Common myeloid progenitor, CD34-positive (primary cell): ENCODE results near the gene ARRB1.

Experiments used
- CTCF ChIA-PET: fragments of 350-600 bp; sonication (Branson Sonifier 250); formaldehyde crosslinking; loops from one replicate; lab custom pipeline; 2021; ENCODE audit warnings: antibody characterized with exemption; lab: Charles Lee
- POLR2A ChIA-PET: fragments of 350-600 bp; sonication (Branson Sonifier 250); formaldehyde crosslinking; loops from one replicate; lab custom pipeline; 2021; ENCODE audit warnings: antibody characterized with exemption; lab: Charles Lee
- DNase-seq, 3 donors: peaks; one replicate each; pipeline versions ENCODE4 v3.0.0 to v3.0.0-alpha.2; 2013
- H3K27ac ChIP-seq, 2 experiments: 1 replicate in 1 of 2; 2 replicates in 1 of 2; pipeline ENCODE4 v1.7.0; 2013; ENCODE audit warnings: inconsistent platforms in 2 of 2, low read length in 2 of 2, mild to moderate bottlenecking in 2 of 2, low read depth in 1 of 2, moderate library complexity in 1 of 2; ENCODE audit not compliant: severe bottlenecking in 2 of 2, insufficient read depth in 1 of 2, poor library complexity in 1 of 2
- H3K27me3 ChIP-seq, 5 experiments: replicated peaks in 2 of 5; 1 replicate in 3 of 5; 2 replicates in 2 of 5; pipeline versions ENCODE4 v1.6.1 to v1.7.0; 2013; ENCODE audit warnings: low read length in 4 of 5, mild to moderate bottlenecking in 2 of 5, moderate library complexity in 2 of 5, inconsistent platforms in 1 of 5; ENCODE audit not compliant: insufficient read depth in 5 of 5, control insufficient read depth in 4 of 5
- H3K36me3 ChIP-seq, 4 experiments: 1 replicate in 2 of 4; 2 replicates in 2 of 4; pipeline versions ENCODE4 v1.6.1 to v1.7.0; 2013; ENCODE audit warnings: low read length in 3 of 4, control low read depth in 1 of 4, mild to moderate bottlenecking in 1 of 4; ENCODE audit not compliant: control insufficient read depth in 4 of 4, insufficient read depth in 4 of 4
- H3K4me1 ChIP-seq, 4 experiments: 1 replicate in 3 of 4; 2 replicates in 1 of 4; pipeline versions ENCODE4 v1.6.1 to v1.7.1; 2013; ENCODE audit warnings: low read length in 3 of 4, mild to moderate bottlenecking in 3 of 4, control low read depth in 1 of 4, inconsistent platforms in 1 of 4, moderate library complexity in 1 of 4; ENCODE audit not compliant: control insufficient read depth in 4 of 4, insufficient read depth in 4 of 4; ENCODE audit errors: control extremely low read depth in 1 of 4
- H3K4me3 ChIP-seq, 7 experiments: 1 replicate in 4 of 7; 2 replicates in 3 of 7; pipeline versions ENCODE4 v1.5.1 to v1.7.0; 2013; ENCODE audit warnings: mild to moderate bottlenecking in 7 of 7, low read length in 6 of 7, moderate library complexity in 6 of 7, inconsistent platforms in 2 of 7, low read depth in 2 of 7, control low read depth in 1 of 7; ENCODE audit not compliant: insufficient read depth in 4 of 7, control insufficient read depth in 1 of 7; ENCODE audit errors: extremely low read depth in 1 of 7
- H3K9me3 ChIP-seq, 5 experiments: 1 replicate in 4 of 5; 2 replicates in 1 of 5; pipeline versions ENCODE4 v1.6.1 to v1.7.1; 2013; ENCODE audit warnings: low read length in 4 of 5, mild to moderate bottlenecking in 2 of 5, inconsistent platforms in 1 of 5, low read depth in 1 of 5, moderate library complexity in 1 of 5; ENCODE audit not compliant: control insufficient read depth in 4 of 5, insufficient read depth in 2 of 5; ENCODE audit errors: control extremely low read depth in 1 of 5
- WGBS: methylation state at CpG from one replicate; pipeline ENCODE4 v1.1.5; 2013; ENCODE audit not compliant: insufficient coverage; 5-methylcytosine and 5-hydroxymethylcytosine counted together

ARRB1 gene

GRCh38 chr11:75389276-75389605 lies 37.8 kb upstream of the ARRB1 start:
- no peak overlapping the region for H3K4me3 ChIP-seq
- CTCF ChIA-PET, result interaction anchor here (0.8 to 20.1 kb wide), 21 partner anchors 8 to 154 kb away, joined by 3 to 455 read pairs (median 5); partner anchors contain the start of gene ARRB1
- H3K27ac ChIP-seq, result no peak overlapping the region
- POLR2A ChIA-PET, result no interaction called here
- DNase-seq, result no peak
- H3K4me1 ChIP-seq, result peaks cover 0 to 12% (median 11%) of the 10 kb centered on the region in 4 experiments
- WGBS, result 94% methylated on average over 7 of the region's 11 CpGs
- no peaks in the 10 kb centered on the region for H3K36me3 ChIP-seq
- H3K9me3 ChIP-seq, result no peaks in the 10 kb centered on the region
- no peaks in the 10 kb centered on the region for H3K27me3 ChIP-seq

DNA sequence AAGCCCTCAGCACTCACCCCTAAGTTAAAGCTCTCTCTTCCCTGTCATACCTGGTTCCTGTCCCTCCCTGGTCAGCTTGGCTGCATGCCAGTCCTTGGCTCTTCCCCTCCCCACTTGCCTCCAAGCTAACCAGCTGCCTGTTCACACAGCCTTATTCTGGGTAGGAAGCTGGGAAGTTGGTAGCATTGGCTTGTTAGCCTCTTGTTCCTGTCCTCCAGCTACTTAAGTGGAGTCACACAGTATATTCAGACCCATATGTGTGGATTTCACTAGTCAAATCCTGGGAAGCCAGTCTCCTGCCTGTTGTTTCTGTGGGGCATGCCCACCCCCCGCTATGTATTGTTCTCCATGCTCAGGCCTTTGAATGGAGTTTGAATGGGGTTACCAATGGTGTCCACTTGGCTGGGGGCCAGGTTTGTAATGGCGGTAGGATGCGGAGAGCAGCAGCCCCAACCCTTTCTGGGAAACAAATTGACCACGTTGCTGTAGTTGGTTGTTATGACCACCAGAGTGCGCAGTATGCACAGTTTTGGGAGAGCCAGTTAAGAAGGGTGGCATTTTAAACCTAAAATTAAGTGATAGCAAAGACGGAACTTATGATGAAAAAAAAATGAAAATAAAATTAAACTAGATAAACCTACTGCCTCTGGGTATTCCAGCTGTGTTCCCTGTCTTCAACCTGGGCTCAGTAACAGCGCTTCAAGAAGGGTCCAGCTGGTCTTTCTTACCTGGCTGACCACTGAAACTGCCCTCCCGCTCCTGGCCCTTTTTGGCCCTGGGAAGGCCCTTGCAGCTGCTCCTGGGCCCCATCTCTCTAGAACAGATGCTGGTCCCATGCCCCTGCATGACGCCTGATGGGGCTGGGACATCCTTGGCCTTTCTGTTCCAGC lies 37.2 kb upstream of the ARRB1 start:
- no peaks in the 10 kb centered on the region for H3K36me3 ChIP-seq
- H3K27me3 ChIP-seq, result no peaks in the 10 kb centered on the region
- H3K27ac ChIP-seq, result no peak overlapping the region
- H3K9me3 ChIP-seq, result no peaks in the 10 kb centered on the region
- DNase-seq, result peak; percentile 81 to 93 (median 89)
- 45% methylated on average over 6 of the region's 9 CpGs for WGBS
- POLR2A ChIA-PET, result no interaction called here
- CTCF ChIA-PET, result interaction anchor here (0.6 to 20.1 kb wide), 29 partner anchors 9 to 186 kb away, joined by 3 to 455 read pairs (median 5); partner anchors contain the start of gene ARRB1
- peak overlapping the region in 1 of 7 experiments; percentile 52 for H3K4me3 ChIP-seq
- H3K4me1 ChIP-seq, result peaks cover under 1 to 18% (median 17%) of the 10 kb centered on the region in 4 experiments

GRCh38 chr11:75387736-75388294 lies 36.4 kb upstream of the ARRB1 start:
- Histone ChIP-seq H3K27ac (no peak overlapping the region), H3K4me3 (no peak overlapping the region), H3K4me1 (peaks cover 5 to 25% (median 24%) of the 10 kb centered on the region in 4 experiments), H3K36me3 (no peaks in the 10 kb centered on the region), H3K9me3 (no peaks in the 10 kb centered on the region), H3K27me3 (no peaks in the 10 kb centered on the region)
- DNase-seq, result no peak
- ChIA-PET CTCF (interaction anchor here (0.6 to 20.1 kb wide), 26 partner anchors 10 to 187 kb away, joined by 3 to 455 read pairs (median 6); partner anchors contain the start of gene ARRB1), POLR2A (no interaction called here)
- no CpG with 5 or more reads among the region's 3 CpGs for WGBS

DNA sequence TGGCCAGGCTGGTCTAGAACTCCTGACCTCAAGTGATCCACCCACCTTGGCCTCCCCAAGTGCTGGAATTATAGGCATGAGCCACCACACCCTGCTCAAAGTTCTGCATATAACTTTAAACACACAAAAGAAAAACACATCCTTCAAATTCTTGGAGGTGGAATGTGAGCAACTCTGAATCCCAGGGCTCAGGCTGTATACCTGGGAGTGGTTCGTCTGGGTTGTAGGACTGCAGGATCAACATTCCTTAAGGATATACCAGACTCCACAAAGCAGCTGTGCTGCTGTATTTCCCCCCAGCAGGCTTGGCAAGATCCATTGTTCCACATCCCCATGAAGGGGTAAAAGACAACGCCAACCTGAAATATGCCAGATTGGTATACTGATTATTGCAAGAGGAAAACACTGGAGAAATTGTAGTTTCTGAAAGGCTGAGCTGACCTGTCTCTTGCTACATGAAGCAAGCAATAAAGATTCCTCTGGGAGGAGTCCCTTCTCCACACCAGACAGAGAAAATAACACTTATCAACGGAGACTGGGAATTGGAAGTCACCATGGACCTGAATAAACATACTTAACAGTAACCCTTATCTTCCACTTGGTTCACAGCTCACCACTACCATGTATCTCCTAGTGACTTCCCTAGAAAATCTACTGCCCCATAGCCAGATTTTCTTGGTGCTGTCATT lies 35.6 kb upstream of the ARRB1 start:
- Histone ChIP-seq H3K36me3 (no peaks in the 10 kb centered on the region), H3K4me3 (no peak overlapping the region), H3K27ac (no peak overlapping the region), H3K27me3 (no peaks in the 10 kb centered on the region), H3K4me1 (peaks cover 5 to 29% (median 27%) of the 10 kb centered on the region in 4 experiments), H3K9me3 (no peaks in the 10 kb centered on the region)
- 100% methylated on average over 2 of the region's 3 CpGs for WGBS
- ChIA-PET CTCF (interaction anchor here (1.1 to 20.1 kb wide), 14 partner anchors 10 to 146 kb away, joined by 3 to 455 read pairs (median 12); partner anchors contain the start of gene ARRB1), POLR2A (no interaction called here)
- no peak for DNase-seq

DNA sequence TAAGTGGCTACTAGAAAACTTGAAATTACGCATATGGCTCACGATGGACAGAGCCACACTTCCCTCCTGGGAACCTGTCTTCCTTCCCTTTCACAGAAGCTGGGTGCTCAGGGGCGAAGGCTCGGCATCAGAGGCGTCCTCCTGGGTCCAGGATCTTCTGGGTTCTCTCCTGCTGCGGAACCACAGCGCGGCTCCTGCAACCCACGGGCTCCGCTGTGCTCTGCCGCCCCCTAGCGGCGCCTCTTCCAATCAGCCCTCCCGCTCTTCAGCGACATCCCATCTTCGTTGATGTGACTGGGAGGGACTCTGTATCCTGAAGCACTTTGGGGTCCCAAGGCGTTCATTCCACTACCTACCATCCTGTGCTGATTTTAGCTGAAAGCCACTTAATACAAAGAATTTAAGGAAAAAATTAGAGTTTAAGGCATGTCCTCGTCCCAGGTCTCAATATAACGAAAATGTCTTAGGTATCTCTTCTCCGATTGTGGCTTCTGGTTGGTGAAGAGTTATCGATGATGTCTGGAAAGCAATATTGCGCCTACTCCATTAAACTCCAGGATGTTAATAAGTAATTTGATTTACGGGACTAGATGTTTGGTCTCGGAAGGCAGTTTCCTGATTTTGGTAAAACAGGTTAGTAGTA lies 33.1 kb upstream of the ARRB1 start:
- H3K4me3 ChIP-seq, result peak overlapping the region in 4 of 7 experiments; percentile 19 to 66 (median 35)
- peak; percentile 75 to 81 (median 79) for DNase-seq
- no peaks in the 10 kb centered on the region for H3K36me3 ChIP-seq
- H3K4me1 ChIP-seq, result peaks cover 5 to 52% (median 35%) of the 10 kb centered on the region in 4 experiments
- no peak overlapping the region for H3K27ac ChIP-seq
- 57% methylated on average over 7 of the region's 24 CpGs for WGBS
- H3K9me3 ChIP-seq, result no peaks in the 10 kb centered on the region
- no peaks in the 10 kb centered on the region for H3K27me3 ChIP-seq
- ChIA-PET CTCF (interaction anchor here (0.8 to 20.1 kb wide), 17 partner anchors 9 to 147 kb away, joined by 3 to 455 read pairs (median 7); partner anchors contain the start of genes ARRB1 and RPS3), POLR2A (no interaction called here)

DNA sequence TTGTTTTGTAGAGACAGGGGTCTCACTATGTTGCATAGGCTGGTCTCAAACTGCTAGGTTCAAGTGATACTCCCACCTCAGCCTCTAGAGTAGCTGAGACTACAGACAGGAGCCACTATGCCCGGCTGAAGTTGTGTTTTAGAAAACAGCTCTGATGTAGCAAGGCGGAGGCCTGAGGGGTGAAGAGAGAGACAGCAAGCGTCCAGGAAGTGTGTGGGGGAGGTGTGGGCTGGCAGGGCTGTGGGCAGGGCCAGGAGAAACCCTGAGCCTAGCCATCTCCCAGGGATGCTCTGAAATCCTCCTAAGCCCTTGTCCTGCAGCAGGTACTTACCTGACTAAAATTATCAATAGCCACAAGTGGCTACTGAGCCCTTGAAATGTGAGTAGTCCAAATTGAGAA lies 31.8 kb upstream of the ARRB1 start:
- no peaks in the 10 kb centered on the region for H3K9me3 ChIP-seq
- CTCF ChIA-PET, result interaction anchor here (0.7 to 20.1 kb wide), 11 partner anchors 8 to 104 kb away, joined by 3 to 455 read pairs (median 5); partner anchors contain the start of gene ARRB1
- peak overlapping the region in 3 of 7 experiments; percentile 3 to 46 (median 19) for H3K4me3 ChIP-seq
- WGBS, result 5% methylated on average over 3 of the region's 3 CpGs
- POLR2A ChIA-PET, result interaction anchor here (1.2 to 2.3 kb wide), 2 partner anchors 31 to 43 kb away, joined by 5 to 8 read pairs; no protein-coding TSS in a partner anchor
- no peaks in the 10 kb centered on the region for H3K27me3 ChIP-seq
- peak overlapping the region; percentile 33 to 46 for H3K27ac ChIP-seq
- peaks cover 5 to 48% (median 28%) of the 10 kb centered on the region in 4 experiments for H3K4me1 ChIP-seq
- peak in 2 of 3 donors; percentile 52 to 53 for DNase-seq
- H3K36me3 ChIP-seq, result no peaks in the 10 kb centered on the region
